ENCODE data around the gene TMEM225B.
"Not testable (repeated sequence)": the region's sequence is repeated elsewhere in the genome, so short reads cannot be mapped to it uniquely, and the experiment has no call there.

TMEM225B gene

GRCh38 chr7:99579281-99579955 lies 18.6 kb upstream of the TMEM225B start:
- no peak for DNase-seq (ENCODE audit: low read depth, low spot score)

- no peak for DNase-seq (ENCODE audit: low read depth, low spot score)
These were observed 17.9 kb upstream of the TMEM225B start for GRCh38 chr7:99579956-99580777.

- DNase-seq (ENCODE audit: low read depth, low spot score), result not testable (repeated sequence)
These were observed 17.2 kb upstream of the TMEM225B start for GRCh38 chr7:99580778-99581332.

GRCh38 chr7:99588868-99589267 lies 9.2 kb upstream of the TMEM225B start:
- no peak for DNase-seq (ENCODE audit: low read depth, low spot score)

- DNase-seq (ENCODE audit: low read depth, low spot score), result no peak
These were observed 2.9 kb upstream of the TMEM225B start for GRCh38 chr7:99594948-99595745.

GRCh38 chr7:99596408-99596955 lies 1.6 kb upstream of the TMEM225B start:
- DNase-seq (ENCODE audit: low read depth, low spot score), result no peak

- no peak for DNase-seq (ENCODE audit: low read depth, low spot score)
These were observed 1.8 kb downstream of the TMEM225B start for GRCh38 chr7:99599836-99600235.

- no peak for DNase-seq (ENCODE audit: low read depth, low spot score)
These were observed 3.7 kb downstream of the TMEM225B start for GRCh38 chr7:99601656-99602310.

GRCh38 chr7:99605527-99605926 lies 7.5 kb downstream of the TMEM225B start:
- no peak for DNase-seq (ENCODE audit: low read depth, low spot score)

- no peak for DNase-seq (ENCODE audit: low read depth, low spot score)
These were observed 8.5 kb downstream of the TMEM225B start for GRCh38 chr7:99606531-99606930.

GRCh38 chr7:99607548-99607947 lies 9.5 kb downstream of the TMEM225B start:
- DNase-seq (ENCODE audit: low read depth, low spot score), result no peak

GRCh38 chr7:99614495-99614894 lies 16.4 kb downstream of the TMEM225B start:
- no peak for DNase-seq (ENCODE audit: low read depth, low spot score)

- DNase-seq (ENCODE audit: low read depth, low spot score), result no peak
These were observed 17.9 kb downstream of the TMEM225B start for GRCh38 chr7:99615989-99616358.

- peak; percentile 70 for DNase-seq (ENCODE audit: low read depth, low spot score)
These were observed 18.5 kb downstream of the TMEM225B start, which contains the start of gene ZSCAN25 for GRCh38 chr7:99616359-99617191. Gene ZSCAN25 (plus strand): TSS chr7:99616946. CDS start chr7:99619607, 2,661 bp downstream.

- DNase-seq (ENCODE audit: low read depth, low spot score), result no peak
These were observed 19.2 kb downstream of the TMEM225B start for GRCh38 chr7:99617192-99617781.

GRCh38 chr7:99618726-99619125 lies 20.7 kb downstream of the TMEM225B start:
- DNase-seq (ENCODE audit: low read depth, low spot score), result no peak

- no peak for DNase-seq (ENCODE audit: low read depth, low spot score)
These were observed 21.6 kb downstream of the TMEM225B start for GRCh38 chr7:99619571-99620130.

GRCh38 chr7:99621271-99621670 lies 23.2 kb downstream of the TMEM225B start:
- no peak for DNase-seq (ENCODE audit: low read depth, low spot score)

GRCh38 chr7:99622596-99622995 lies 24.5 kb downstream of the TMEM225B start:
- DNase-seq (ENCODE audit: low read depth, low spot score), result no peak

All from smooth muscle cell of the brain vasculature (primary cell).